IMR-90 (cell line): ENCODE data around the gene GRIN2D. TPM values are rescaled to one million over a fixed set of nuclear protein-coding genes. Genes with fewer than 3 reads are reported as not detected.

ENCODE experiments used
- ATAC-seq: fragments of 200-7000 bp; cut with Tn5 transposase; 2 replicates; pipeline ENCODE4 v1.9.1; 2020; ENCODE audit warnings: low read depth, mild to moderate bottlenecking, moderate library complexity
- BruUV-seq: library from RNA; stranded (reverse); fragments of 400-500 nt; replicated peaks from 2 replicates; lab custom pipeline; 2021; lab: Mats Ljungman, UMichigan
- CTCF ChIA-PET: fragments of 300-600 bp; formaldehyde crosslinking; extraction: SDS; loops from one replicate; lab custom pipeline; 2021; ENCODE audit warnings: antibody characterized with exemption; lab: Yijun Ruan, JAX
- POLR2A ChIA-PET: fragments of 300-600 bp; sonication (Branson Sonifier 250); formaldehyde crosslinking; loops from one replicate; lab custom pipeline; 2022; ENCODE audit warnings: antibody characterized with exemption; ENCODE audit not compliant: unreplicated experiment; lab: Charles Lee
- DNase-seq: peaks from one replicate; pipeline ENCODE4 v3.0.0; 2013
- H2AFZ ChIP-seq: replicated peaks from 2 replicates; pipeline ENCODE3; 2013; ENCODE audit warnings: low read length, mild to moderate bottlenecking; ENCODE audit not compliant: poor library complexity
- H2AK5ac ChIP-seq: 2 replicates; pipeline ENCODE4 v1.6.1; 2013; ENCODE audit warnings: low read depth, low read length, inconsistent platforms
- H2AK9ac ChIP-seq: replicated peaks from 2 replicates; pipeline ENCODE3; 2013; ENCODE audit warnings: mild to moderate bottlenecking, low read depth, low read length, moderate library complexity; ENCODE audit not compliant: poor library complexity
- H2BK120ac ChIP-seq: 2 replicates; pipeline ENCODE4 v1.6.1; 2013; ENCODE audit warnings: low read depth, low read length, inconsistent platforms
- H2BK15ac ChIP-seq: 3 replicates; pipeline ENCODE4 v1.6.1; 2013; ENCODE audit warnings: low read depth, low read length, inconsistent platforms
- H2BK20ac ChIP-seq: 2 replicates; pipeline ENCODE4 v1.6.1; 2013; ENCODE audit warnings: low read depth, mild to moderate bottlenecking, inconsistent platforms, low read length, moderate library complexity
- H2BK5ac ChIP-seq: 2 replicates; pipeline ENCODE4 v1.6.1; 2013; ENCODE audit warnings: mild to moderate bottlenecking, low read depth, low read length, inconsistent platforms; ENCODE audit not compliant: poor library complexity, severe bottlenecking
- H3K14ac ChIP-seq: replicated peaks from 2 replicates; pipeline ENCODE4 v1.6.1; 2013; ENCODE audit warnings: low read depth, low read length, inconsistent platforms
- H3K18ac ChIP-seq: 2 replicates; pipeline ENCODE4 v1.6.1; 2013; ENCODE audit warnings: low read depth, low read length, control low read depth
- H3K23ac ChIP-seq: 2 replicates; pipeline ENCODE4 v1.6.1; 2013; ENCODE audit warnings: low read depth, low read length, inconsistent platforms
- H3K27ac ChIP-seq: 2 replicates; pipeline ENCODE4 v1.5.1; 2013; ENCODE audit warnings: mild to moderate bottlenecking, control low read depth, low read length; ENCODE audit not compliant: insufficient read depth
- H3K27me3 ChIP-seq: 2 replicates; pipeline ENCODE4 v1.6.1; 2013; ENCODE audit warnings: low read length; ENCODE audit not compliant: control insufficient read depth, insufficient read depth
- H3K36me3 ChIP-seq: 2 replicates; pipeline ENCODE4 v1.6.1; 2013; ENCODE audit warnings: low read length, mixed read lengths; ENCODE audit not compliant: control insufficient read depth, insufficient read depth
- H3K4ac ChIP-seq: 2 replicates; pipeline ENCODE4 v1.6.1; 2013; ENCODE audit warnings: low read depth, low read length, inconsistent platforms
- H3K4me1 ChIP-seq: 2 replicates; pipeline ENCODE4 v1.6.1; 2013; ENCODE audit warnings: low read length, mixed read lengths; ENCODE audit not compliant: control insufficient read depth, insufficient read depth
- H3K4me2 ChIP-seq: 2 replicates; pipeline ENCODE4 v1.6.1; 2013; ENCODE audit warnings: low read depth, mild to moderate bottlenecking, control low read depth, low read length, moderate library complexity
- H3K4me3 ChIP-seq: 2 replicates; pipeline ENCODE4 v1.5.1; 2013; ENCODE audit warnings: low read depth, mild to moderate bottlenecking, control low read depth, low read length, moderate library complexity; ENCODE audit not compliant: insufficient read depth
- H3K56ac ChIP-seq: 2 replicates; pipeline ENCODE4 v1.6.1; 2013; ENCODE audit warnings: low read length, inconsistent platforms; ENCODE audit not compliant: insufficient read depth; ENCODE audit errors: extremely low read depth
- H3K79me1 ChIP-seq, 2 experiments: 2 replicates each; pipeline ENCODE4 v1.6.1; 2013; ENCODE audit warnings: low read length in 2 of 2, inconsistent platforms in 1 of 2, low read depth in 1 of 2
- H3K9ac ChIP-seq: 2 replicates; pipeline ENCODE4 v1.6.1; 2013; ENCODE audit warnings: low read depth, low read length, control low read depth
- H3K9me1 ChIP-seq: 2 replicates; pipeline ENCODE4 v1.6.1; 2013; ENCODE audit warnings: low read length, inconsistent platforms; ENCODE audit not compliant: insufficient read depth
- H3K9me3 ChIP-seq: 2 replicates; pipeline ENCODE4 v1.6.1; 2013; ENCODE audit warnings: low read length; ENCODE audit not compliant: control insufficient read depth, insufficient read depth
- H4K20me1 ChIP-seq: 2 replicates; pipeline ENCODE4 v1.6.1; 2013; ENCODE audit warnings: low read length, inconsistent platforms; ENCODE audit not compliant: insufficient read depth
- H4K5ac ChIP-seq: 2 replicates; pipeline ENCODE4 v1.6.1; 2013; ENCODE audit warnings: mild to moderate bottlenecking, low read depth, low read length, control low read depth
- H4K8ac ChIP-seq, 2 experiments: 2 replicates each; pipeline ENCODE4 v1.6.1; 2013; ENCODE audit warnings: low read depth in 2 of 2, low read length in 2 of 2, control low read depth in 1 of 2, inconsistent platforms in 1 of 2
- H4K91ac ChIP-seq: 2 replicates; pipeline ENCODE4 v1.6.1; 2013; ENCODE audit warnings: low read depth, low read length, inconsistent platforms; ENCODE audit not compliant: insufficient read depth
- BHLHE40 ChIP-seq: fragments of 150-350 bp; IDR thresholded peaks from 2 replicates; pipeline ENCODE4 v1.6.1; 2016; ENCODE audit warnings: mild to moderate bottlenecking, low read depth, low read length
- ELK1 ChIP-seq: fragments of 150-350 bp; IDR thresholded peaks from 2 replicates; pipeline ENCODE4 v1.6.1; 2016; ENCODE audit warnings: low read depth, mild to moderate bottlenecking, low read length, moderate library complexity, borderline replicate concordance
- FOS ChIP-seq: fragments of 150-350 bp; IDR thresholded peaks from 2 replicates; pipeline ENCODE4 v1.6.1; 2016; ENCODE audit warnings: low read depth, low read length
- MAFK ChIP-seq: IDR thresholded peaks from 2 replicates; pipeline ENCODE4 v1.6.1; 2012; ENCODE audit warnings: low read depth, low read length, improper control_type of control experiment
- MAZ ChIP-seq: IDR thresholded peaks from 2 replicates; pipeline ENCODE4 v1.6.1; 2012; ENCODE audit warnings: low read depth, mild to moderate bottlenecking, low read length, improper control_type of control experiment, moderate library complexity, borderline replicate concordance
- NFE2L2 ChIP-seq: fragments of 150-350 bp; IDR thresholded peaks from 2 replicates; pipeline ENCODE4 v1.6.1; 2016; ENCODE audit warnings: low read depth, mild to moderate bottlenecking, low read length
- POLR2A ChIP-seq: IDR thresholded peaks from 2 replicates; pipeline ENCODE4 v1.6.1; 2012; ENCODE audit warnings: mild to moderate bottlenecking, low read depth, low read length
- RCOR1 ChIP-seq: IDR thresholded peaks from 2 replicates; pipeline ENCODE4 v1.6.1; 2012; ENCODE audit warnings: mild to moderate bottlenecking, low read length, improper control_type of control experiment; ENCODE audit not compliant: insufficient replicate concordance
- RFX5 ChIP-seq: IDR thresholded peaks from 2 replicates; pipeline ENCODE4 v1.8.0; 2012; ENCODE audit warnings: low read depth, mild to moderate bottlenecking, low read length, moderate library complexity
- SMC3 ChIP-seq: fragments of 150-350 bp; IDR thresholded peaks from 2 replicates; pipeline ENCODE4 v1.6.1; 2016; ENCODE audit warnings: low read depth, mild to moderate bottlenecking, antibody characterized with exemption, low read length, moderate library complexity
- WGBS, 2 experiments: methylation state at CpG; one replicate each; pipeline versions ENCODE4 v1.1.5 to v1.1.7; 2013; ENCODE audit warnings: missing lambda C conversion rate in 2 of 2; ENCODE audit not compliant: insufficient read length in 1 of 2; ENCODE audit errors: extremely low coverage in 2 of 2; 5-methylcytosine and 5-hydroxymethylcytosine counted together
- dilution Hi-C: fragments of 300-500 bp; cut with HindIII; formaldehyde crosslinking; loops from one replicate; pipeline ENCODE4 v1.14.3; 2018; ENCODE audit warnings: low sequenced_read_pairs; ENCODE audit not compliant: unreplicated experiment
- in situ Hi-C: fragments of 300-500 bp; cut with MboI; formaldehyde crosslinking; loops from 3 replicates; pipeline ENCODE4 v1.14.3; 2019; ENCODE audit warnings: low sequenced_read_pairs, inconsistent platforms, mixed read lengths
- intact Hi-C: fragments of 100-400 bp; cut with micrococcal nuclease; formaldehyde crosslinking; loops from 2 replicates; pipeline ENCODE4 v1.10.0; 2022
- polyA plus RNA-seq, 3 experiments: library from polyadenylated mRNA; depleted of rRNA; stranded (reverse); fragments of >200 nt; gene quantifications; 2 replicates each; pipeline ENCODE4 v1.2.3, GENCODE V29; 2012; ENCODE audit warnings: low replicate concordance in 1 of 3
- total RNA-seq: library from RNA; depleted of rRNA; stranded (reverse); fragments of >200 nt; gene quantifications from 2 replicates; pipeline ENCODE4 v1.2.3, GENCODE V29; 2012
- TF ChIP-seq, protein P1 (sequence below): conservative IDR thresholded peaks from 2 replicates; pipeline ENCODE4 v1.5.1; 2012; ENCODE audit warnings: mild to moderate bottlenecking, low read depth, low read length, improper control_type of control experiment

GRIN2D gene
- total and polyA plus RNA-seq, 2 of the 4 experiments (the other 2 are of a cell fraction) = under 0.01 to 0.24 TPM

GRCh38 chr19:48348737-48349136, 44.7 kb upstream of the GRIN2D start:
- ATAC-seq (no peak), DNase-seq (no peak)
- in situ Hi-C loops (no loop called here), intact Hi-C loops (no loop called here), dilution Hi-C loops (no loop called here)
- H2AFZ ChIP-seq = no peak overlapping the region
- no peak overlapping the region for H3K4ac ChIP-seq
- H3K23ac ChIP-seq = no peak overlapping the region
- no TSS peak for BruUV-seq
- H3K9me1 ChIP-seq = no peaks in the 10 kb centered on the region; the same call in 1 of the 2 replicates
- H2BK20ac ChIP-seq = no peak overlapping the region
- no CpG with 5 or more reads among the region's 7 CpGs for WGBS, 2 experiments
- TF ChIP-seq ELK1 (no peak), NFE2L2 (no peak), MAZ (no peak), RFX5 (no peak), RCOR1 (no peak), BHLHE40 (no peak), FOS (no peak), POLR2A (no peak), MAFK (no peak), SMC3 (no peak)
- TF ChIP-seq, protein P1, sequence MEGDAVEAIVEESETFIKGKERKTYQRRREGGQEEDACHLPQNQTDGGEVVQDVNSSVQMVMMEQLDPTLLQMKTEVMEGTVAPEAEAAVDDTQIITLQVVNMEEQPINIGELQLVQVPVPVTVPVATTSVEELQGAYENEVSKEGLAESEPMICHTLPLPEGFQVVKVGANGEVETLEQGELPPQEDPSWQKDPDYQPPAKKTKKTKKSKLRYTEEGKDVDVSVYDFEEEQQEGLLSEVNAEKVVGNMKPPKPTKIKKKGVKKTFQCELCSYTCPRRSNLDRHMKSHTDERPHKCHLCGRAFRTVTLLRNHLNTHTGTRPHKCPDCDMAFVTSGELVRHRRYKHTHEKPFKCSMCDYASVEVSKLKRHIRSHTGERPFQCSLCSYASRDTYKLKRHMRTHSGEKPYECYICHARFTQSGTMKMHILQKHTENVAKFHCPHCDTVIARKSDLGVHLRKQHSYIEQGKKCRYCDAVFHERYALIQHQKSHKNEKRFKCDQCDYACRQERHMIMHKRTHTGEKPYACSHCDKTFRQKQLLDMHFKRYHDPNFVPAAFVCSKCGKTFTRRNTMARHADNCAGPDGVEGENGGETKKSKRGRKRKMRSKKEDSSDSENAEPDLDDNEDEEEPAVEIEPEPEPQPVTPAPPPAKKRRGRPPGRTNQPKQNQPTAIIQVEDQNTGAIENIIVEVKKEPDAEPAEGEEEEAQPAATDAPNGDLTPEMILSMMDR = no peak
- H3K36me3 ChIP-seq = no peaks in the 10 kb centered on the region
- H4K91ac ChIP-seq = no peak overlapping the region
- H3K4me1 ChIP-seq = no peaks in the 10 kb centered on the region
- H2AK9ac ChIP-seq = no peak overlapping the region
- no peak overlapping the region for H2BK15ac ChIP-seq
- no peaks in the 10 kb centered on the region for H3K27me3 ChIP-seq
- H3K9me3 ChIP-seq = no peaks in the 10 kb centered on the region
- H3K27ac ChIP-seq = no peak overlapping the region
- no peak overlapping the region for H2BK5ac ChIP-seq
- ChIA-PET CTCF (interaction anchor here (1.5 kb wide), 1 partner anchor 14 kb away, joined by 4 read pairs; no protein-coding TSS in a partner anchor), POLR2A (no interaction called here)
- no peak overlapping the region for H4K8ac ChIP-seq
- H3K9ac ChIP-seq = no peak overlapping the region
- H3K4me3 ChIP-seq = no peak overlapping the region
- H2BK120ac ChIP-seq = no peak overlapping the region
- no peak overlapping the region for H4K5ac ChIP-seq
- H3K79me1 ChIP-seq = no peaks in the 10 kb centered on the region
- H3K14ac ChIP-seq = no peak overlapping the region
- H3K4me2 ChIP-seq = no peak overlapping the region
- no peak overlapping the region for H3K18ac ChIP-seq
- no peak overlapping the region for H2AK5ac ChIP-seq
- no peaks in the 10 kb centered on the region for H4K20me1 ChIP-seq
- H3K56ac ChIP-seq = no peak overlapping the region
